Spleen (tissue), 11 donors: ENCODE results near the gene CIITA. TPM values are rescaled to one million over a fixed set of nuclear protein-coding genes. Genes with fewer than 3 reads are reported as not detected.
"Not testable (repeated sequence)": the region's sequence is repeated elsewhere in the genome, so short reads cannot be mapped to it uniquely, and the experiment has no call there.

ENCODE experiments used
- DNase-seq: peaks from one replicate; pipeline ENCODE4 v3.0.0-alpha.2; 2020
- H3K27ac ChIP-seq, 8 donors: fragments of 200-600 bp; sonication (generic) in 7 of 8; 1 replicate in 4 of 8; 2 replicates in 4 of 8; pipeline versions ENCODE4 v1.5.0 to v1.8.0; 2016 to 2021; ENCODE audit warnings: inconsistent platforms in 4 of 8, mild to moderate bottlenecking in 4 of 8, moderate library complexity in 1 of 8
- H3K27me3 ChIP-seq, 7 donors: fragments of 200-600 bp; sonication (generic) in 6 of 7; replicated peaks in 1 of 7; 1 replicate in 4 of 7; 2 replicates in 3 of 7; pipeline versions ENCODE4 v1.5.0 to v1.8.0; 2016 to 2021; ENCODE audit warnings: inconsistent platforms in 3 of 7, mild to moderate bottlenecking in 1 of 7
- H3K36me3 ChIP-seq, 6 donors: fragments of 200-600 bp; sonication (generic) in 5 of 6; 1 replicate in 4 of 6; 2 replicates in 2 of 6; pipeline versions ENCODE4 v1.5.0 to v1.8.0; 2016 to 2021; ENCODE audit warnings: inconsistent platforms in 2 of 6
- H3K4me1 ChIP-seq, 6 donors: fragments of 200-600 bp; sonication (generic) in 5 of 6; 1 replicate in 3 of 6; 2 replicates in 3 of 6; pipeline versions ENCODE4 v1.5.0 to v1.8.0; 2016 to 2021; ENCODE audit warnings: inconsistent platforms in 3 of 6
- H3K4me3 ChIP-seq, 8 donors: fragments of 200-600 bp; sonication (generic) in 7 of 8; 1 replicate in 4 of 8; 2 replicates in 4 of 8; pipeline versions ENCODE4 v1.5.0 to v1.8.0; 2016 to 2021; ENCODE audit warnings: inconsistent platforms in 4 of 8, mild to moderate bottlenecking in 4 of 8, moderate library complexity in 2 of 8
- H3K9me3 ChIP-seq, 8 donors: fragments of 200-600 bp; sonication (generic) in 7 of 8; 1 replicate in 4 of 8; 2 replicates in 4 of 8; pipeline versions ENCODE4 v1.5.0 to v1.8.0; 2016 to 2021; ENCODE audit warnings: inconsistent platforms in 4 of 8
- CTCF ChIP-seq, 11 experiments: fragments of 200-600 bp in 7 of 11; fragments of 450-650 bp in 4 of 11; sonication (generic) in 4 of 11; IDR thresholded peaks in 8 of 11; conservative IDR thresholded peaks in 3 of 11; 1 replicate in 7 of 11; 2 replicates in 4 of 11; pipeline versions ENCODE4 v1.4.0 to v1.8.0; 2016 to 2021; ENCODE audit warnings: antibody characterized with exemption in 11 of 11, inconsistent platforms in 4 of 11, mild to moderate bottlenecking in 1 of 11
- POLR2A ChIP-seq, 3 donors: fragments of 450-650 bp; IDR thresholded peaks; one replicate each; pipeline ENCODE4 v1.5.1; 2017; ENCODE audit warnings: antibody characterized with exemption in 3 of 3, mild to moderate bottlenecking in 1 of 3
- POLR2AphosphoS5 ChIP-seq, 3 donors: sonication (generic); formaldehyde crosslinking; IDR thresholded peaks; one replicate each; pipeline ENCODE4 v1.5.1; 2017; ENCODE audit warnings: antibody characterized with exemption in 3 of 3
- WGBS, 5 donors: extraction: QIAGEN DNeasy Blood & Tissue Kit in 3 of 5; methylation state at CpG; one replicate each; pipeline versions ENCODE4 v1.1.5 to v1.1.7; 2013 to 2018; 5-methylcytosine and 5-hydroxymethylcytosine counted together
- intact Hi-C: fragments of 100-400 bp; cut with DNase I; formaldehyde crosslinking; loops from one replicate; pipeline ENCODE4 v1.15.0; 2023; ENCODE audit warnings: low total_unique reads
- polyA plus RNA-seq, 3 donors: library from polyadenylated mRNA; stranded (reverse); fragments of 200-250 nt; gene quantifications; one replicate each; pipeline ENCODE4 v1.2.1, GENCODE V29; 2013
- total RNA-seq, 7 donors: library from RNA; depleted of rRNA in 3 of 7; stranded (reverse); fragments of >200 nt in 3 of 7; fragmentation: NEBNext Ultra II Directional in 4 of 7; extraction: Animal tissue kit (Norgen Biotek cat#: 25700) in 4 of 7; gene quantifications; one replicate each; pipeline versions ENCODE4 v1.1.0 to v1.2.1, GENCODE V29; 2016 to 2021
- donor health status: healthy with polysubstance abuse.
- donor health status: DM: no; HTN: no; CAD: no; lungs with moderate emphysema.
- donor health status: DM: no; HTN: no; CAD: no.
- donor health status: Bipolar disorder and iron deficiency.
- donor health status: healthy.
- donor health status: DM: no; HTN: no; CAD: no.
- donor health status: DM: yes; HTN: yes; CAD: no.

CIITA gene
- total and polyA plus RNA-seq, 10 donors, result 67.0 to 179 (median 125) TPM

GRCh38 chr16:10927497-10928112, 50.6 kb downstream of the CIITA start:
- H3K9me3 ChIP-seq, result no peaks in the 10 kb centered on the region
- H3K4me3 ChIP-seq, result no peak overlapping the region
- DNase-seq, result no peak
- peak overlapping the region in 1 of 8 donors; percentile 59 for H3K27ac ChIP-seq
- intact Hi-C loops, result no loop called here
- H3K4me1 ChIP-seq, result peaks cover 7 to 66% (median 33%) of the 10 kb centered on the region in 6 donors
- no peaks in the 10 kb centered on the region for H3K27me3 ChIP-seq
- peak in 2 of 3 donors; percentile 16 to 21 for TF ChIP-seq POLR2AphosphoS5 (IDR thresholded peaks at IDR 0.05)
- TF ChIP-seq CTCF (IDR thresholded peaks at IDR 0.05 in 8 of 11, conservative IDR thresholded peaks at IDR 0.05 in 3 of 11), result no peak
- 89 to 96% (median 95%) methylated on average over 11 of the region's 11 CpGs for WGBS, 5 donors
- peaks cover 6 to 92% (median 55%) of the 10 kb centered on the region in 6 donors for H3K36me3 ChIP-seq

- H3K9me3 ChIP-seq, H3K4me3 ChIP-seq, intact Hi-C loops, H3K27me3 ChIP-seq: not testable (repeated sequence)
- 71 to 78% (median 73%) methylated on average over 12 of the region's 12 CpGs for WGBS, 5 donors
- TF ChIP-seq POLR2AphosphoS5 (IDR thresholded peaks at IDR 0.05), result peak in 1 of 3 donors; percentile 39
- peaks cover 12 to 66% (median 39%) of the 10 kb centered on the region in 6 donors for H3K4me1 ChIP-seq
- H3K36me3 ChIP-seq, result peaks cover 6 to 92% (median 44%) of the 10 kb centered on the region in 6 donors
- H3K27ac ChIP-seq, result peak overlapping the region in 5 of 8 donors; percentile 0 to 59 (median 41)
- peak; percentile 67 for DNase-seq
These were observed 52.1 kb downstream of the CIITA start for GRCh38 chr16:10929097-10929496.

GRCh38 chr16:10929853-10930754, 53.1 kb downstream of the CIITA start:
- 47 to 62% (median 50%) methylated on average over 13 to 15 of the region's 15 CpGs for WGBS, 5 donors

GRCh38 chr16:10930755-10931093, 53.7 kb downstream of the CIITA start:
- WGBS, 5 donors, result 57 to 75% (median 62%) methylated on average over 2 of the region's 2 CpGs
- intact Hi-C loops, result no loop called here
- no peak for DNase-seq
- peaks cover 6 to 85% (median 28%) of the 10 kb centered on the region in 6 donors for H3K36me3 ChIP-seq
- H3K4me3 ChIP-seq, result no peak overlapping the region
- TF ChIP-seq POLR2AphosphoS5 (IDR thresholded peaks at IDR 0.05), result peak; percentile 38 to 63 (median 54)
- no peak for TF ChIP-seq POLR2A (IDR thresholded peaks at IDR 0.05)
- peak overlapping the region in 2 of 8 donors; percentile 35 to 49 for H3K27ac ChIP-seq
- H3K27me3 ChIP-seq, result no peaks in the 10 kb centered on the region
- H3K9me3 ChIP-seq, result no peaks in the 10 kb centered on the region
- peaks cover 25 to 75% (median 55%) of the 10 kb centered on the region in 6 donors for H3K4me1 ChIP-seq

More at GRCh38 chr16:10929853-10930754, 53.1 kb downstream of the CIITA start:
- H3K4me1 ChIP-seq, result peaks cover 20 to 69% (median 49%) of the 10 kb centered on the region in 6 donors
- TF ChIP-seq POLR2AphosphoS5 (IDR thresholded peaks at IDR 0.05) (peak; percentile 49 to 74 (median 67)), CTCF (IDR thresholded peaks at IDR 0.05 in 8 of 11, conservative IDR thresholded peaks at IDR 0.05 in 3 of 11) (no peak)
- intact Hi-C loops, result no loop called here
- DNase-seq, result peak; percentile 78
- H3K36me3 ChIP-seq, result peaks cover 6 to 91% (median 34%) of the 10 kb centered on the region in 6 donors
- H3K27me3 ChIP-seq, result no peaks in the 10 kb centered on the region
- no peak overlapping the region for H3K4me3 ChIP-seq
- H3K9me3 ChIP-seq, result no peaks in the 10 kb centered on the region
- H3K27ac ChIP-seq, result peak overlapping the region in 6 of 8 donors; percentile 0 to 59 (median 40)

- TF ChIP-seq POLR2AphosphoS5 (IDR thresholded peaks at IDR 0.05), result peak in 1 of 3 donors; percentile 1
- no peak for TF ChIP-seq POLR2A (IDR thresholded peaks at IDR 0.05)
- no peak for TF ChIP-seq CTCF (IDR thresholded peaks at IDR 0.05 in 8 of 11, conservative IDR thresholded peaks at IDR 0.05 in 3 of 11)
- H3K27ac ChIP-seq, result peak overlapping the region in 1 of 8 donors; percentile 35
- peaks cover 4 to 81% (median 25%) of the 10 kb centered on the region in 6 donors for H3K36me3 ChIP-seq
- intact Hi-C loops, result no loop called here
- 42 to 72% (median 55%) methylated on average over 7 of the region's 7 CpGs for WGBS, 5 donors
- DNase-seq, result peak; percentile 70
- H3K4me3 ChIP-seq, result no peak overlapping the region
- H3K9me3 ChIP-seq, result no peaks in the 10 kb centered on the region
- H3K27me3 ChIP-seq, result no peaks in the 10 kb centered on the region
- peaks cover 28 to 80% (median 59%) of the 10 kb centered on the region in 6 donors for H3K4me1 ChIP-seq
These were observed 54.1 kb downstream of the CIITA start for GRCh38 chr16:10931134-10931533.
